Sciatic nerve (tissue), 2 donors: ENCODE data around the gene OOSP4A. TPM values are rescaled to one million over a fixed set of nuclear protein-coding genes. Genes with fewer than 3 reads are reported as not detected.

Experiments used
- ATAC-seq: fragments of 200-7000 bp; cut with Tn5 transposase; one replicate; pipeline ENCODE4 v1.9.1; 2020; ENCODE audit warnings: mild to moderate bottlenecking, moderate library complexity
- DNase-seq: peaks from one replicate; pipeline ENCODE4 v3.0.0-alpha.2; 2020; ENCODE audit warnings: low spot score
- intact Hi-C: fragments of 100-400 bp; cut with DNase I; formaldehyde crosslinking; loops from one replicate; pipeline ENCODE4 v1.14.2; 2022
- total RNA-seq: library from RNA; stranded (reverse); fragmentation: NEBNext Ultra II Directional; extraction: Animal tissue kit (Norgen Biotek cat#: 25700); gene quantifications from one replicate; pipeline ENCODE4 v1.2.1, GENCODE V29; 2021
- donor health status: DM: no; HTN: no; CAD: no.
- donor health status: DM: no; HTN: no; CAD: no.

Gene OOSP4A
- total RNA-seq = not detected

GRCh38 chr11:59963733-59964132 is at the start of gene OOSP4A:
OOSP4A (plus strand) TSS chr11:59964033; CDS start chr11:59964033, 0 bp downstream.
- no peak for ATAC-seq
- intact Hi-C loops = no loop called here
- DNase-seq = no peak

- intact Hi-C loops = loop anchor here (10.0 kb wide), 1 partner anchor 94 kb away; no protein-coding TSS in a partner anchor
- ATAC-seq (no peak), DNase-seq (no peak)
Observed at GRCh38 chr11:59918480-59918879, 45.4 kb upstream of the OOSP4A start.

- intact Hi-C loops = loop anchor here (10.0 kb wide), 1 partner anchor 94 kb away; no protein-coding TSS in a partner anchor
- no peak for DNase-seq
- ATAC-seq = no peak
Observed at GRCh38 chr11:59918987-59919589, 44.7 kb upstream of the OOSP4A start.

- ATAC-seq = no peak
- DNase-seq = no peak
- intact Hi-C loops = no loop called here
Observed at GRCh38 chr11:59923813-59924212, 40.0 kb upstream of the OOSP4A start.

- ATAC-seq (no peak), DNase-seq (no peak)
- intact Hi-C loops = no loop called here
Observed at GRCh38 chr11:59931688-59932087, 32.1 kb upstream of the OOSP4A start.

GRCh38 chr11:59938132-59938531 is 25.7 kb upstream of the OOSP4A start, which contains the start of gene OOSP1:
OOSP1 (plus strand) TSS chr11:59938432; CDS start chr11:59938455, 23 bp downstream.
- intact Hi-C loops = no loop called here
- ATAC-seq (no peak), DNase-seq (no peak)

GRCh38 chr11:59938718-59939117 is 25.1 kb upstream of the OOSP4A start:
- intact Hi-C loops = no loop called here
- DNase-seq (no peak), ATAC-seq (no peak)

GRCh38 chr11:59939482-59939881 is 24.4 kb upstream of the OOSP4A start:
- no peak for ATAC-seq
- DNase-seq = no peak
- intact Hi-C loops = no loop called here

- ATAC-seq (no peak), DNase-seq (no peak)
- intact Hi-C loops = no loop called here
Observed at GRCh38 chr11:59941091-59941490, 22.7 kb upstream of the OOSP4A start.

- intact Hi-C loops = no loop called here
- no peak for DNase-seq
- ATAC-seq = no peak
Observed at GRCh38 chr11:59943997-59944714, 19.7 kb upstream of the OOSP4A start.

- ATAC-seq (no peak), DNase-seq (no peak)
- intact Hi-C loops = no loop called here
Observed at GRCh38 chr11:59944720-59945119, 19.1 kb upstream of the OOSP4A start.

GRCh38 chr11:59953463-59954218 is 10.2 kb upstream of the OOSP4A start:
- intact Hi-C loops = no loop called here
- DNase-seq (no peak), ATAC-seq (no peak)

- DNase-seq (no peak), ATAC-seq (no peak)
- intact Hi-C loops = no loop called here
Observed at GRCh38 chr11:59954219-59954847, 9.5 kb upstream of the OOSP4A start.

GRCh38 chr11:59957094-59957493 is 6.7 kb upstream of the OOSP4A start:
- no peak for ATAC-seq
- DNase-seq = no peak
- intact Hi-C loops = no loop called here

- DNase-seq (no peak), ATAC-seq (no peak)
- intact Hi-C loops = no loop called here
Observed at GRCh38 chr11:59960502-59961381, 3.1 kb upstream of the OOSP4A start.

GRCh38 chr11:59962107-59962482 is 1.7 kb upstream of the OOSP4A start:
- ATAC-seq (no peak), DNase-seq (no peak)
- intact Hi-C loops = no loop called here

GRCh38 chr11:59965424-59965823 is 1.6 kb downstream of the OOSP4A start:
- ATAC-seq (no peak), DNase-seq (no peak)
- intact Hi-C loops = no loop called here

- ATAC-seq (no peak), DNase-seq (no peak)
- intact Hi-C loops = no loop called here
Observed at GRCh38 chr11:59966201-59966600, 2.4 kb downstream of the OOSP4A start.
